HG03196 (cell line): ENCODE data around the gene UGT1A7.
"Not testable (repeated sequence)": the region's sequence is repeated elsewhere in the genome, so short reads cannot be mapped to it uniquely, and the experiment has no call there.

Source experiments
- ATAC-seq: cut with Tn5 transposase; IDR thresholded peaks from one replicate; pipeline ENCODE4 v1.9.1; 2021; ENCODE audit not compliant: unreplicated experiment

The UGT1A7 gene

GRCh38 chr2:233712611-233713261 is 31.0 kb downstream of the UGT1A7 start, which contains the start of gene UGT1A5:
UGT1A5 (plus strand) TSS chr2:233712907; CDS start chr2:233712992, 85 bp downstream.
- no peak for ATAC-seq

GRCh38 chr2:233713262-233713615 is 31.5 kb downstream of the UGT1A7 start:
- no peak for ATAC-seq

- no peak for ATAC-seq
Measured at GRCh38 chr2:233714121-233714520, 32.4 kb downstream of the UGT1A7 start.

GRCh38 chr2:233718552-233718951 is 36.9 kb downstream of the UGT1A7 start, which contains the start of gene UGT1A4:
UGT1A4 (plus strand) TSS chr2:233718736; CDS start chr2:233718821, 85 bp downstream.
- ATAC-seq, result no peak

- ATAC-seq, result no peak
Measured at GRCh38 chr2:233728723-233729301, 47.1 kb downstream of the UGT1A7 start, which contains the start of gene UGT1A3. UGT1A3 (plus strand) TSS chr2:233729042; CDS start chr2:233729127, 85 bp downstream.

GRCh38 chr2:233736868-233737653 is 55.4 kb downstream of the UGT1A7 start:
- not testable (repeated sequence) for ATAC-seq

- no peak for ATAC-seq
Measured at GRCh38 chr2:233740870-233741269, 59.2 kb downstream of the UGT1A7 start.

GRCh38 chr2:233743464-233744259 is 62.0 kb downstream of the UGT1A7 start:
- ATAC-seq, result no peak

- ATAC-seq, result no peak
Measured at GRCh38 chr2:233745073-233745755, 63.5 kb downstream of the UGT1A7 start.

GRCh38 chr2:233745838-233746237 is 64.1 kb downstream of the UGT1A7 start:
- not testable (repeated sequence) for ATAC-seq

GRCh38 chr2:233746475-233747282 is 65.0 kb downstream of the UGT1A7 start:
- no peak for ATAC-seq

GRCh38 chr2:233747283-233747544 is 65.5 kb downstream of the UGT1A7 start:
- no peak for ATAC-seq

- not testable (repeated sequence) for ATAC-seq
Measured at GRCh38 chr2:233750689-233751088, 69.0 kb downstream of the UGT1A7 start.

GRCh38 chr2:233751212-233752009 is 69.7 kb downstream of the UGT1A7 start:
- ATAC-seq, result not testable (repeated sequence)

GRCh38 chr2:233754872-233755611 is 73.3 kb downstream of the UGT1A7 start:
- ATAC-seq, result no peak

- ATAC-seq, result no peak
Measured at GRCh38 chr2:233756429-233757081, 74.9 kb downstream of the UGT1A7 start.

GRCh38 chr2:233758141-233758540 is 76.4 kb downstream of the UGT1A7 start:
- no peak for ATAC-seq

- ATAC-seq, result no peak
Measured at GRCh38 chr2:233758849-233759248, 77.1 kb downstream of the UGT1A7 start.
